ENCODE measurements around the gene WBP1. TPM values are rescaled to one million over a fixed set of nuclear protein-coding genes. Genes with fewer than 3 reads are reported as not detected.

Gene WBP1
- total RNA-seq, 2 experiments from 2014 or later, result 40.5 to 46.8 TPM

GRCh38 chr2:74499267-74499939 lies 41.2 kb downstream of the WBP1 start, which contains the start of gene LBX2:
Gene LBX2, minus strand, starts transcription at chr2:74499603. Its CDS starts 66 bp downstream, at chr2:74499537.
- peaks cover 49% of the 10 kb centered on the region for H3K27me3 Mint-ChIP-seq

DNA sequence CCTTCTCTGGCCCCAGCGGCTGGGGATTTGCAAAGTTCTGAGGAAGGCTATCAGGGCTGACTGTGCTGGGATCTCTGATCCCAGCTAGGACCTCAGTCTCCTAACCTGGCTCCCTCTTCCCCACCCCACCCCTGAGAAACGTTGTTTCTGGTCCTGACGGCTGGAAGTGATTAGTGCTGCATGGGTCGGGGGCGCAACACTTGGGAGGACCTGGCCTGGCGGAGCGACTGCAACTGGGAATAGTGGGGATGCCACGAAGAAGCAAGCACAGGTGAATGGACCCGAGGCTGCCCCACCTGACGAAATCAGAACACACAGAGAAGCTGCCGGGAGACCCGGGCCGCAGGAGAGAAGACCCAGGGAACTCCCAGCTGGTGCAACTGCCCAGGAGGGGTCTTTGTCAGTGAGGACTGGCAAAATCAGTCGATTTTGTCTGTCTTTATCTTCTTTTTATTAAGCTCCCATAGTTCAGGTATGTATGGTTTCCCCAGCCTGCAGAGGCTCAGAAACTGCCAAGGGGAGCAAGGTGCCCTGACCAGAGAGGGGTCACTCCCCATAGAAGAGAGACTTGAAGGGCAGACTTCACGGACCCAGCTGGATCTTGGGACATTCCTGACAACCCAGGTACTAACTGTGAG lies 41.8 kb downstream of the WBP1 start:
- no peak overlapping the region for H3K4me3 Mint-ChIP-seq
- H3K27ac Mint-ChIP-seq, result no peak overlapping the region
- DNase-seq, result no peak
- CTCF ChIA-PET, result interaction anchor here (1.0 to 6.9 kb wide), 10 partner anchors 9 to 250 kb away, joined by 3 to 39 read pairs (median 6); partner anchors contain the start of genes AUP1, C2orf81, CCDC142 and HTRA2
- ATAC-seq, result no peak
- no peaks in the 10 kb centered on the region for H3K9me3 Mint-ChIP-seq (ENCODE audit: low read depth)
- H3K36me3 Mint-ChIP-seq, result peaks cover 6% of the 10 kb centered on the region
- peaks cover 44% of the 10 kb centered on the region for H3K4me1 Mint-ChIP-seq
- H3K27me3 Mint-ChIP-seq, result peaks cover 49% of the 10 kb centered on the region

More at GRCh38 chr2:74499267-74499939, 41.2 kb downstream of the WBP1 start, which contains the start of gene LBX2:
- ATAC-seq, result peak; percentile 16
- CTCF ChIA-PET, result interaction anchor here (0.7 to 6.9 kb wide), 12 partner anchors 10 to 250 kb away, joined by 3 to 39 read pairs (median 6); partner anchors contain the start of genes AUP1, CCDC142, HTRA2 and INO80B
- Mint-ChIP-seq H3K36me3 (peaks cover 2% of the 10 kb centered on the region), H3K4me1 (peaks cover 39% of the 10 kb centered on the region), H3K4me3 (peak within 1 kb of the TSS; percentile 84), H3K27ac (peak within 1 kb of the TSS; percentile 80), H3K9me3 (ENCODE audit: low read depth) (no peaks in the 10 kb centered on the region)
- peak; percentile 60 for DNase-seq

- DNase-seq (no peak), ATAC-seq (no peak)
- Mint-ChIP-seq H3K27ac (no peak overlapping the region), H3K9me3 (ENCODE audit: low read depth) (no peaks in the 10 kb centered on the region), H3K27me3 (peaks cover 49% of the 10 kb centered on the region), H3K4me1 (peaks cover 48% of the 10 kb centered on the region), H3K4me3 (no peak overlapping the region), H3K36me3 (peaks cover 8% of the 10 kb centered on the region)
- CTCF ChIA-PET, result interaction anchor here (1.0 to 6.9 kb wide), 10 partner anchors 9 to 87 kb away, joined by 3 to 39 read pairs (median 5); partner anchors contain the start of genes AUP1, C2orf81, CCDC142 and HTRA2
Observed at GRCh38 chr2:74500578-74500946, 42.3 kb downstream of the WBP1 start.

DNA sequence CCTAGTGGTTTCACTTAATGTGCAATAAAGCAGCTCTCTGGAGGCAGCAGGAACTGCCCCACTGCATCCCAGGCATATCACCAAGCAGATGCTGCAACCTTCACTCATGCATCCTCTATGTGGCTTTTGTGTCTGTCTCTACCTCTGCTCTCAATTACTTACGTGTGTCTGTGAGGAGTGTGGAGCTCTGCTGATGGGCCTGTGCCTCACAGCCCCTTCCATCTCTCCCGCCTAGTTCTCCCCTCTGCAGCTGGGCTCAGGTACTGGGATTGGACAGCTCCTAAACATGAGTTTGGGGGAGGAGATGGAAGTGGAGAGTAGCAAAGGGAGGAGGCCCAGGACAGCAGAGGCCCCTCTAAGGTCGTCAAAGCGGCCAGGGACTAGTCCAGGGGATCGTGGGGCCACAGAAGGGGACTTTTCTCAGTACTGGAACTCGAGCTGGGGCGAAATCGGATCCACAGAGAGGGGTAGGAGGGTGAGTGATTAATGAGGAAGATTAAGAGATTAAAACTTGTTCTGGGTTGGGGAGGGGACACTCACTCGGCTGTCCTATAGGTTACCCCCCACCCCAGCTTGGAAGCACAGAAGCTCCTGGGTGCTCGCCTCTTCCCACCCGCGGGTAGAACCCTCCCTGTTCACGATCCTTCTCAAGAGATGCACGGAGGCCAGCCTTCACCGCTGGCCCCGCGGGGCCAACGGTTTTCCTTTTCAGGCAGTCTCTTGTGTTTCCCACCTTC lies 43.3 kb downstream of the WBP1 start:
- Mint-ChIP-seq H3K4me1 (peaks cover 53% of the 10 kb centered on the region), H3K9me3 (ENCODE audit: low read depth) (no peaks in the 10 kb centered on the region), H3K4me3 (peak overlapping the region; percentile 77), H3K27ac (no peak overlapping the region), H3K36me3 (peaks cover 9% of the 10 kb centered on the region), H3K27me3 (peaks cover 49% of the 10 kb centered on the region)
- DNase-seq (no peak), ATAC-seq (no peak)
- CTCF ChIA-PET, result interaction anchor here (1.1 to 6.9 kb wide), 7 partner anchors 12 to 86 kb away, joined by 3 to 39 read pairs (median 6); partner anchors contain the start of genes AUP1, C2orf81, CCDC142 and HTRA2

- H3K27ac Mint-ChIP-seq, result no peak overlapping the region
- no peaks in the 10 kb centered on the region for H3K9me3 Mint-ChIP-seq (ENCODE audit: low read depth)
- H3K4me1 Mint-ChIP-seq, result peaks cover 59% of the 10 kb centered on the region
- H3K27me3 Mint-ChIP-seq, result peaks cover 49% of the 10 kb centered on the region
- H3K36me3 Mint-ChIP-seq, result peaks cover 10% of the 10 kb centered on the region
- no peak for ATAC-seq
- DNase-seq, result no peak
- peak overlapping the region; percentile 77 for H3K4me3 Mint-ChIP-seq
- CTCF ChIA-PET, result interaction anchor here (1.6 to 6.9 kb wide), 5 partner anchors 12 to 86 kb away, joined by 3 to 39 read pairs (median 15); partner anchors contain the start of genes AUP1, CCDC142, HTRA2 and TTC31
Observed at GRCh38 chr2:74502147-74502719, 44.0 kb downstream of the WBP1 start.

- ATAC-seq (peak; percentile 40), DNase-seq (peak; percentile 78)
- Mint-ChIP-seq H3K4me1 (peaks cover 56% of the 10 kb centered on the region), H3K27ac (peak overlapping the region; percentile 63), H3K4me3 (peak overlapping the region; percentile 77), H3K9me3 (ENCODE audit: low read depth) (no peaks in the 10 kb centered on the region), H3K27me3 (peaks cover 44% of the 10 kb centered on the region), H3K36me3 (peaks cover 10% of the 10 kb centered on the region)
- CTCF ChIA-PET, result interaction anchor here (0.9 to 6.9 kb wide), 16 partner anchors 9 to 353 kb away, joined by 3 to 39 read pairs (median 4); partner anchors contain the start of genes AUP1, CCDC142, DQX1 and HTRA2
Observed at GRCh38 chr2:74502720-74503505, 44.7 kb downstream of the WBP1 start.

GRCh38 chr2:74503506-74504475 lies 45.6 kb downstream of the WBP1 start:
- no peak for ATAC-seq
- H3K27me3 Mint-ChIP-seq, result peaks cover 37% of the 10 kb centered on the region
- CTCF ChIA-PET, result interaction anchor here (0.9 to 6.9 kb wide), 17 partner anchors 10 to 354 kb away, joined by 3 to 39 read pairs (median 4); partner anchors contain the start of genes AUP1, CCDC142, DQX1 and HTRA2
- peak overlapping the region; percentile 63 for H3K27ac Mint-ChIP-seq
- DNase-seq, result no peak
- peak overlapping the region; percentile 77 for H3K4me3 Mint-ChIP-seq
- peaks cover 10% of the 10 kb centered on the region for H3K36me3 Mint-ChIP-seq
- H3K4me1 Mint-ChIP-seq, result peaks cover 57% of the 10 kb centered on the region
- no peaks in the 10 kb centered on the region for H3K9me3 Mint-ChIP-seq (ENCODE audit: low read depth)

DNA sequence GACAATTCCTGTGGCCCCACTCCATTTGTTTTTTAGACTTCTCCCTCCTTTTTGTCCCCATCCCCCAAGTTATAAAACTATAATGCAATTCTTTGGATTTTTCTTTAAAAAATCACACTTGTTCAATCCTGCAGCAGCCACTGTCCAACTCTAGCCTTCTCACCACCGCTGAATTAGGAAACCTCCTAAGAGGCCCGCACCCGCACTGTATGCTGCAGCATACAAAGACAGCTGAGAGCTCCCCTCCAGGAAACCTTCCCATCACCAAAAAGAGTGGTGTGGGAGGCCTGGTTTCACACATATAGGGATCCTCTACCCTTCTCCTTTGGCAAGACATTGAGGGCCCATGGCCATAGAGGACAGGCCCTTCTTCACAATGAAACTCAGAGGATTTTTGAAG lies 46.4 kb downstream of the WBP1 start:
- DNase-seq (no peak), ATAC-seq (no peak)
- CTCF ChIA-PET, result interaction anchor here (1.3 to 6.9 kb wide), 4 partner anchors 9 to 83 kb away, joined by 3 to 39 read pairs (median 22); partner anchors contain the start of genes AUP1, CCDC142, HTRA2 and TLX2
- Mint-ChIP-seq H3K4me1 (peaks cover 52% of the 10 kb centered on the region), H3K27ac (no peak overlapping the region), H3K36me3 (peaks cover 10% of the 10 kb centered on the region), H3K27me3 (peaks cover 32% of the 10 kb centered on the region), H3K9me3 (ENCODE audit: low read depth) (no peaks in the 10 kb centered on the region), H3K4me3 (no peak overlapping the region)

- Mint-ChIP-seq H3K27ac (no peak overlapping the region), H3K4me3 (no peak overlapping the region), H3K4me1 (peaks cover 55% of the 10 kb centered on the region), H3K27me3 (peaks cover 24% of the 10 kb centered on the region), H3K36me3 (peaks cover 10% of the 10 kb centered on the region), H3K9me3 (ENCODE audit: low read depth) (no peaks in the 10 kb centered on the region)
- no peak for DNase-seq
- ATAC-seq, result no peak
- CTCF ChIA-PET, result interaction anchor here (1.3 to 6.9 kb wide), 6 partner anchors 8 to 82 kb away, joined by 3 to 39 read pairs (median 15); partner anchors contain the start of genes AUP1, CCDC142, HTRA2 and TLX2
Observed at GRCh38 chr2:74505448-74506246, 47.4 kb downstream of the WBP1 start.

GRCh38 chr2:74507145-74507925 lies 49.1 kb downstream of the WBP1 start, which contains the start of gene PCGF1:
Gene PCGF1, minus strand, starts transcription at chr2:74507695. Its CDS starts 27 bp downstream, at chr2:74507668.
- peak; percentile 88 for ATAC-seq
- CTCF ChIA-PET, result interaction anchor here (0.9 to 2.5 kb wide), 10 partner anchors 8 to 82 kb away, joined by 3 to 14 read pairs (median 4); partner anchors contain the start of genes CCDC142, INO80B, MRPL53 and TTC31
- Mint-ChIP-seq H3K4me1 (peaks cover 59% of the 10 kb centered on the region), H3K27me3 (peaks cover 24% of the 10 kb centered on the region), H3K36me3 (peaks cover 10% of the 10 kb centered on the region), H3K27ac (peak within 1 kb of the TSS; percentile 99), H3K4me3 (peak within 1 kb of the TSS; percentile 90), H3K9me3 (ENCODE audit: low read depth) (no peaks in the 10 kb centered on the region)
- DNase-seq, result peak; percentile 99

Data from activated CD8-positive, alpha-beta memory T cell treated with anti-CD3 and anti-CD28 coated beads, Interleukin-2, amount 10 ng/mL, durations not matched to agents 7 days and 5 days (primary cell).